IMR-90 (cell line): ENCODE results near the gene RBM28. TPM values are rescaled to one million over a fixed set of nuclear protein-coding genes. Genes with fewer than 3 reads are reported as not detected.

Source experiments
- ATAC-seq: fragments of 200-7000 bp; cut with Tn5 transposase; 2 replicates; pipeline ENCODE4 v1.9.1; 2020; ENCODE audit warnings: low read depth, mild to moderate bottlenecking, moderate library complexity
- BruUV-seq: library from RNA; stranded (reverse); fragments of 400-500 nt; replicated peaks from 2 replicates; lab custom pipeline; 2021; lab: Mats Ljungman, UMichigan
- CTCF ChIA-PET: fragments of 300-600 bp; formaldehyde crosslinking; extraction: SDS; loops from one replicate; lab custom pipeline; 2021; ENCODE audit warnings: antibody characterized with exemption; lab: Yijun Ruan, JAX
- POLR2A ChIA-PET: fragments of 300-600 bp; sonication (Branson Sonifier 250); formaldehyde crosslinking; loops from one replicate; lab custom pipeline; 2022; ENCODE audit warnings: antibody characterized with exemption; ENCODE audit not compliant: unreplicated experiment; lab: Charles Lee
- DNase-seq: peaks from one replicate; pipeline ENCODE4 v3.0.0; 2013
- H2AFZ ChIP-seq: replicated peaks from 2 replicates; pipeline ENCODE3; 2013; ENCODE audit warnings: low read length, mild to moderate bottlenecking; ENCODE audit not compliant: poor library complexity
- H2AK5ac ChIP-seq: 2 replicates; pipeline ENCODE4 v1.6.1; 2013; ENCODE audit warnings: low read depth, low read length, inconsistent platforms
- H2AK9ac ChIP-seq: replicated peaks from 2 replicates; pipeline ENCODE3; 2013; ENCODE audit warnings: mild to moderate bottlenecking, low read depth, low read length, moderate library complexity; ENCODE audit not compliant: poor library complexity
- H2BK120ac ChIP-seq: 2 replicates; pipeline ENCODE4 v1.6.1; 2013; ENCODE audit warnings: low read depth, low read length, inconsistent platforms
- H2BK15ac ChIP-seq: 3 replicates; pipeline ENCODE4 v1.6.1; 2013; ENCODE audit warnings: low read depth, low read length, inconsistent platforms
- H2BK20ac ChIP-seq: 2 replicates; pipeline ENCODE4 v1.6.1; 2013; ENCODE audit warnings: low read depth, mild to moderate bottlenecking, inconsistent platforms, low read length, moderate library complexity
- H2BK5ac ChIP-seq: 2 replicates; pipeline ENCODE4 v1.6.1; 2013; ENCODE audit warnings: mild to moderate bottlenecking, low read depth, low read length, inconsistent platforms; ENCODE audit not compliant: poor library complexity, severe bottlenecking
- H3K14ac ChIP-seq: replicated peaks from 2 replicates; pipeline ENCODE4 v1.6.1; 2013; ENCODE audit warnings: low read depth, low read length, inconsistent platforms
- H3K18ac ChIP-seq: 2 replicates; pipeline ENCODE4 v1.6.1; 2013; ENCODE audit warnings: low read depth, low read length, control low read depth
- H3K23ac ChIP-seq: 2 replicates; pipeline ENCODE4 v1.6.1; 2013; ENCODE audit warnings: low read depth, low read length, inconsistent platforms
- H3K27ac ChIP-seq: 2 replicates; pipeline ENCODE4 v1.5.1; 2013; ENCODE audit warnings: mild to moderate bottlenecking, control low read depth, low read length; ENCODE audit not compliant: insufficient read depth
- H3K27me3 ChIP-seq: 2 replicates; pipeline ENCODE4 v1.6.1; 2013; ENCODE audit warnings: low read length; ENCODE audit not compliant: control insufficient read depth, insufficient read depth
- H3K36me3 ChIP-seq: 2 replicates; pipeline ENCODE4 v1.6.1; 2013; ENCODE audit warnings: low read length, mixed read lengths; ENCODE audit not compliant: control insufficient read depth, insufficient read depth
- H3K4ac ChIP-seq: 2 replicates; pipeline ENCODE4 v1.6.1; 2013; ENCODE audit warnings: low read depth, low read length, inconsistent platforms
- H3K4me1 ChIP-seq: 2 replicates; pipeline ENCODE4 v1.6.1; 2013; ENCODE audit warnings: low read length, mixed read lengths; ENCODE audit not compliant: control insufficient read depth, insufficient read depth
- H3K4me2 ChIP-seq: 2 replicates; pipeline ENCODE4 v1.6.1; 2013; ENCODE audit warnings: low read depth, mild to moderate bottlenecking, control low read depth, low read length, moderate library complexity
- H3K4me3 ChIP-seq: 2 replicates; pipeline ENCODE4 v1.5.1; 2013; ENCODE audit warnings: low read depth, mild to moderate bottlenecking, control low read depth, low read length, moderate library complexity; ENCODE audit not compliant: insufficient read depth
- H3K56ac ChIP-seq: 2 replicates; pipeline ENCODE4 v1.6.1; 2013; ENCODE audit warnings: low read length, inconsistent platforms; ENCODE audit not compliant: insufficient read depth; ENCODE audit errors: extremely low read depth
- H3K79me1 ChIP-seq, 2 experiments: 2 replicates each; pipeline ENCODE4 v1.6.1; 2013; ENCODE audit warnings: low read length in 2 of 2, inconsistent platforms in 1 of 2, low read depth in 1 of 2
- H3K9ac ChIP-seq: 2 replicates; pipeline ENCODE4 v1.6.1; 2013; ENCODE audit warnings: low read depth, low read length, control low read depth
- H3K9me1 ChIP-seq: 2 replicates; pipeline ENCODE4 v1.6.1; 2013; ENCODE audit warnings: low read length, inconsistent platforms; ENCODE audit not compliant: insufficient read depth
- H3K9me3 ChIP-seq: 2 replicates; pipeline ENCODE4 v1.6.1; 2013; ENCODE audit warnings: low read length; ENCODE audit not compliant: control insufficient read depth, insufficient read depth
- H4K20me1 ChIP-seq: 2 replicates; pipeline ENCODE4 v1.6.1; 2013; ENCODE audit warnings: low read length, inconsistent platforms; ENCODE audit not compliant: insufficient read depth
- H4K5ac ChIP-seq: 2 replicates; pipeline ENCODE4 v1.6.1; 2013; ENCODE audit warnings: mild to moderate bottlenecking, low read depth, low read length, control low read depth
- H4K8ac ChIP-seq, 2 experiments: 2 replicates each; pipeline ENCODE4 v1.6.1; 2013; ENCODE audit warnings: low read depth in 2 of 2, low read length in 2 of 2, control low read depth in 1 of 2, inconsistent platforms in 1 of 2
- H4K91ac ChIP-seq: 2 replicates; pipeline ENCODE4 v1.6.1; 2013; ENCODE audit warnings: low read depth, low read length, inconsistent platforms; ENCODE audit not compliant: insufficient read depth
- BHLHE40 ChIP-seq: fragments of 150-350 bp; IDR thresholded peaks from 2 replicates; pipeline ENCODE4 v1.6.1; 2016; ENCODE audit warnings: mild to moderate bottlenecking, low read depth, low read length
- CEBPB ChIP-seq: IDR thresholded peaks from 2 replicates; pipeline ENCODE4 v1.6.1; 2012; ENCODE audit warnings: low read depth, low read length, improper control_type of control experiment
- CTCF ChIP-seq: conservative IDR thresholded peaks from 2 replicates; pipeline ENCODE4 v1.5.1; 2012; ENCODE audit warnings: mild to moderate bottlenecking, low read depth, low read length, improper control_type of control experiment
- ELK1 ChIP-seq: fragments of 150-350 bp; IDR thresholded peaks from 2 replicates; pipeline ENCODE4 v1.6.1; 2016; ENCODE audit warnings: low read depth, mild to moderate bottlenecking, low read length, moderate library complexity, borderline replicate concordance
- FOS ChIP-seq: fragments of 150-350 bp; IDR thresholded peaks from 2 replicates; pipeline ENCODE4 v1.6.1; 2016; ENCODE audit warnings: low read depth, low read length
- MAFK ChIP-seq: IDR thresholded peaks from 2 replicates; pipeline ENCODE4 v1.6.1; 2012; ENCODE audit warnings: low read depth, low read length, improper control_type of control experiment
- MAZ ChIP-seq: IDR thresholded peaks from 2 replicates; pipeline ENCODE4 v1.6.1; 2012; ENCODE audit warnings: low read depth, mild to moderate bottlenecking, low read length, improper control_type of control experiment, moderate library complexity, borderline replicate concordance
- MXI1 ChIP-seq: IDR thresholded peaks from 2 replicates; pipeline ENCODE4 v1.6.1; 2012; ENCODE audit warnings: low read depth, mild to moderate bottlenecking, low read length, moderate library complexity, borderline replicate concordance
- NFE2L2 ChIP-seq: fragments of 150-350 bp; IDR thresholded peaks from 2 replicates; pipeline ENCODE4 v1.6.1; 2016; ENCODE audit warnings: low read depth, mild to moderate bottlenecking, low read length
- POLR2A ChIP-seq: IDR thresholded peaks from 2 replicates; pipeline ENCODE4 v1.6.1; 2012; ENCODE audit warnings: mild to moderate bottlenecking, low read depth, low read length
- RAD21 ChIP-seq: IDR thresholded peaks from 2 replicates; pipeline ENCODE4 v1.6.1; 2012; ENCODE audit warnings: low read length, improper control_type of control experiment
- RCOR1 ChIP-seq: IDR thresholded peaks from 2 replicates; pipeline ENCODE4 v1.6.1; 2012; ENCODE audit warnings: mild to moderate bottlenecking, low read length, improper control_type of control experiment; ENCODE audit not compliant: insufficient replicate concordance
- RFX5 ChIP-seq: IDR thresholded peaks from 2 replicates; pipeline ENCODE4 v1.8.0; 2012; ENCODE audit warnings: low read depth, mild to moderate bottlenecking, low read length, moderate library complexity
- SMC3 ChIP-seq: fragments of 150-350 bp; IDR thresholded peaks from 2 replicates; pipeline ENCODE4 v1.6.1; 2016; ENCODE audit warnings: low read depth, mild to moderate bottlenecking, antibody characterized with exemption, low read length, moderate library complexity
- USF2 ChIP-seq: fragments of 150-350 bp; IDR thresholded peaks from 2 replicates; pipeline ENCODE4 v1.6.1; 2017; ENCODE audit warnings: mild to moderate bottlenecking, antibody characterized with exemption, low read length, low read depth
- WGBS, 2 experiments: methylation state at CpG; one replicate each; pipeline versions ENCODE4 v1.1.5 to v1.1.7; 2013; ENCODE audit warnings: missing lambda C conversion rate in 2 of 2; ENCODE audit not compliant: insufficient read length in 1 of 2; ENCODE audit errors: extremely low coverage in 2 of 2; 5-methylcytosine and 5-hydroxymethylcytosine counted together
- dilution Hi-C: fragments of 300-500 bp; cut with HindIII; formaldehyde crosslinking; loops from one replicate; pipeline ENCODE4 v1.14.3; 2018; ENCODE audit warnings: low sequenced_read_pairs; ENCODE audit not compliant: unreplicated experiment
- in situ Hi-C: fragments of 300-500 bp; cut with MboI; formaldehyde crosslinking; loops from 3 replicates; pipeline ENCODE4 v1.14.3; 2019; ENCODE audit warnings: low sequenced_read_pairs, inconsistent platforms, mixed read lengths
- intact Hi-C: fragments of 100-400 bp; cut with micrococcal nuclease; formaldehyde crosslinking; loops from 2 replicates; pipeline ENCODE4 v1.10.0; 2022
- polyA plus RNA-seq, 3 experiments: library from polyadenylated mRNA; depleted of rRNA; stranded (reverse); fragments of >200 nt; gene quantifications; 2 replicates each; pipeline ENCODE4 v1.2.3, GENCODE V29; 2012; ENCODE audit warnings: low replicate concordance in 1 of 3
- total RNA-seq: library from RNA; depleted of rRNA; stranded (reverse); fragments of >200 nt; gene quantifications from 2 replicates; pipeline ENCODE4 v1.2.3, GENCODE V29; 2012

The RBM28 gene
- total and polyA plus RNA-seq, 2 of the 4 experiments (the other 2 are of a cell fraction) = 12.4 to 20.4 TPM

GRCh38 chr7:128379900-128380479 is 36.3 kb upstream of the RBM28 start:
- Histone ChIP-seq H2BK120ac (no peak overlapping the region), H4K5ac (no peak overlapping the region), H3K4ac (no peak overlapping the region), H3K18ac (no peak overlapping the region), H3K56ac (no peak overlapping the region), H3K14ac (no peak overlapping the region), H3K9ac (no peak overlapping the region), H3K4me3 (no peak overlapping the region), H3K79me1 (no peaks in the 10 kb centered on the region), H3K4me1 (no peaks in the 10 kb centered on the region), H2AK9ac (no peak overlapping the region), H3K23ac (no peak overlapping the region), H2BK5ac (no peak overlapping the region), H3K27ac (no peak overlapping the region), H4K20me1 (no peaks in the 10 kb centered on the region), H3K27me3 (peaks cover 39% of the 10 kb centered on the region), H3K9me1 (no peaks in the 10 kb centered on the region), H2AFZ (no peak overlapping the region), H2AK5ac (no peak overlapping the region), H3K36me3 (no peaks in the 10 kb centered on the region), H3K4me2 (no peak overlapping the region), H2BK15ac (no peak overlapping the region), H2BK20ac (no peak overlapping the region), H3K9me3 (0 out of 2 replicates have a peak, but pooled peaks cover 2% of the 10 kb centered on the region), H4K91ac (no peak overlapping the region), H4K8ac (no peak overlapping the region)
- ChIA-PET CTCF (interaction anchor here (1.2 to 1.5 kb wide), 2 partner anchors 18 to 32 kb away, joined by 3 to 5 read pairs; no protein-coding TSS in a partner anchor), POLR2A (no interaction called here)
- no TSS peak for BruUV-seq
- DNase-seq (no peak), ATAC-seq (no peak)
- in situ Hi-C loops (loop anchor here (5.0 kb wide), 1 partner anchor 33 kb away; no protein-coding TSS in a partner anchor), dilution Hi-C loops (no loop called here), intact Hi-C loops (no loop called here)
- 60% methylated on average over 2 of the region's 6 CpGs; no CpG with 5 or more reads in 1 of the 2 experiments for WGBS, 2 experiments
- TF ChIP-seq CEBPB (no peak), POLR2A (no peak), BHLHE40 (no peak), CTCF (no peak), MXI1 (no peak), NFE2L2 (no peak), RAD21 (no peak), RCOR1 (no peak), SMC3 (no peak), USF2 (no peak), MAFK (no peak), RFX5 (no peak), MAZ (no peak), ELK1 (no peak), FOS (no peak)
